ENCODE results near the gene NFKBIA.

DNA sequence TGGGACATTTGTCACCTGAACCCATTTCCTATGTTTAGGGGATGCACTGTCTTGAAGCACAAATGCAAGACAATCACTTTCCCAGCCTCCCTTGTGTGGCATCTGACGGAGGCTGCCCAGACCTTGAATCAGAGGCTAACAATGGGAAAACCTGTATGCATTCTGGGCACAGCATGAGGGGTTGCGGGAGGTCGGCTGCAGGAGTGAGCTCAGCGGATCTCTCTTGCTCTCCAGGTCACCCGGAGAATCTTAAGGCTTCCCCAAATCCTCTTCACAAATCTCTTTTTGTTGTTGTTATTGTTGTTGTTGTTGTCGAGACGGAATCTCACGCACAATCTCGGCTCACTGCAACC, 15.3 kb downstream of the NFKBIA start:
- TF ChIP-seq, protein P1, sequence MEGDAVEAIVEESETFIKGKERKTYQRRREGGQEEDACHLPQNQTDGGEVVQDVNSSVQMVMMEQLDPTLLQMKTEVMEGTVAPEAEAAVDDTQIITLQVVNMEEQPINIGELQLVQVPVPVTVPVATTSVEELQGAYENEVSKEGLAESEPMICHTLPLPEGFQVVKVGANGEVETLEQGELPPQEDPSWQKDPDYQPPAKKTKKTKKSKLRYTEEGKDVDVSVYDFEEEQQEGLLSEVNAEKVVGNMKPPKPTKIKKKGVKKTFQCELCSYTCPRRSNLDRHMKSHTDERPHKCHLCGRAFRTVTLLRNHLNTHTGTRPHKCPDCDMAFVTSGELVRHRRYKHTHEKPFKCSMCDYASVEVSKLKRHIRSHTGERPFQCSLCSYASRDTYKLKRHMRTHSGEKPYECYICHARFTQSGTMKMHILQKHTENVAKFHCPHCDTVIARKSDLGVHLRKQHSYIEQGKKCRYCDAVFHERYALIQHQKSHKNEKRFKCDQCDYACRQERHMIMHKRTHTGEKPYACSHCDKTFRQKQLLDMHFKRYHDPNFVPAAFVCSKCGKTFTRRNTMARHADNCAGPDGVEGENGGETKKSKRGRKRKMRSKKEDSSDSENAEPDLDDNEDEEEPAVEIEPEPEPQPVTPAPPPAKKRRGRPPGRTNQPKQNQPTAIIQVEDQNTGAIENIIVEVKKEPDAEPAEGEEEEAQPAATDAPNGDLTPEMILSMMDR (IDR thresholded peaks at IDR 0.05), result no peak
- TF ChIP-seq POLR2A (IDR thresholded peaks at IDR 0.05), result no peak
